Measurements from ENCODE around the gene MELK.

MELK gene

GRCh38 chr9:36665387-36665786, 92.7 kb downstream of the MELK start:
- H3F3A ChIP-seq (ENCODE audit: insufficient read depth, low read length) = no peaks in the 10 kb centered on the region
- H3K9me3 ChIP-seq (ENCODE audit: low read length) = no peaks in the 10 kb centered on the region
- H3K27me3 ChIP-seq (ENCODE audit: insufficient read depth, low read length) = no peaks in the 10 kb centered on the region
- H4K20me1 ChIP-seq (ENCODE audit: insufficient read depth, low read length) = no peaks in the 10 kb centered on the region
- no peak for TF ChIP-seq CTCF (IDR thresholded peaks at IDR 0.05; ENCODE audit: low read length)
- no peak for TF ChIP-seq EZH2 (IDR thresholded peaks at IDR 0.05; ENCODE audit: borderline replicate concordance, low read length)
- no peak overlapping the region for H3K4me2 ChIP-seq (ENCODE audit: low read length)
- no peak overlapping the region for H3K27ac ChIP-seq (ENCODE audit: low read depth, low read length, poor library complexity, severe bottlenecking)
- H3K4me1 ChIP-seq (ENCODE audit: insufficient read depth, low read length, severe bottlenecking) = no peaks in the 10 kb centered on the region
- H3K79me2 ChIP-seq (ENCODE audit: insufficient read depth, low read length) = no peaks in the 10 kb centered on the region
- no peak overlapping the region for H3K4me3 ChIP-seq (ENCODE audit: low read depth, low read length, poor library complexity, severe bottlenecking)
- no peaks in the 10 kb centered on the region for H3K9me2 ChIP-seq (ENCODE audit: low read depth, low read length)
- peaks cover 73% of the 10 kb centered on the region for H3K36me3 ChIP-seq (ENCODE audit: insufficient read depth, low read length)
- no peak overlapping the region for H2AFZ ChIP-seq (ENCODE audit: low read length)
- no peak overlapping the region for H3K9ac ChIP-seq (ENCODE audit: low read length)

GRCh38 chr9:36665921-36666431, 93.3 kb downstream of the MELK start:
- H3K4me2 ChIP-seq (ENCODE audit: low read length) = no peak overlapping the region

GRCh38 chr9:36671561-36671960, 98.9 kb downstream of the MELK start:
- no peaks in the 10 kb centered on the region for H3K79me2 ChIP-seq (ENCODE audit: insufficient read depth, low read length)
- H3K27me3 ChIP-seq (ENCODE audit: insufficient read depth, low read length) = no peaks in the 10 kb centered on the region
- no peaks in the 10 kb centered on the region for H3F3A ChIP-seq (ENCODE audit: insufficient read depth, low read length)
- no peaks in the 10 kb centered on the region for H3K4me1 ChIP-seq (ENCODE audit: insufficient read depth, low read length, severe bottlenecking)
- no peak overlapping the region for H3K9ac ChIP-seq (ENCODE audit: low read length)
- no peak overlapping the region for H3K27ac ChIP-seq (ENCODE audit: low read depth, low read length, poor library complexity, severe bottlenecking)
- H3K9me3 ChIP-seq (ENCODE audit: low read length) = no peaks in the 10 kb centered on the region
- no peaks in the 10 kb centered on the region for H3K9me2 ChIP-seq (ENCODE audit: low read depth, low read length)
- TF ChIP-seq EZH2 (IDR thresholded peaks at IDR 0.05; ENCODE audit: borderline replicate concordance, low read length) = no peak
- no peak for TF ChIP-seq CTCF (IDR thresholded peaks at IDR 0.05; ENCODE audit: low read length)
- no peak overlapping the region for H3K4me3 ChIP-seq (ENCODE audit: low read depth, low read length, poor library complexity, severe bottlenecking)
- H3K4me2 ChIP-seq (ENCODE audit: low read length) = no peak overlapping the region
- H2AFZ ChIP-seq (ENCODE audit: low read length) = no peak overlapping the region
- no peaks in the 10 kb centered on the region for H4K20me1 ChIP-seq (ENCODE audit: insufficient read depth, low read length)
- peaks cover 93% of the 10 kb centered on the region for H3K36me3 ChIP-seq (ENCODE audit: insufficient read depth, low read length)

More at GRCh38 chr9:36665921-36666431, 93.3 kb downstream of the MELK start:
- no peak overlapping the region for H2AFZ ChIP-seq (ENCODE audit: low read length)
- no peak overlapping the region for H3K4me3 ChIP-seq (ENCODE audit: low read depth, low read length, poor library complexity, severe bottlenecking)
- H3K9ac ChIP-seq (ENCODE audit: low read length) = no peak overlapping the region
- H3F3A ChIP-seq (ENCODE audit: insufficient read depth, low read length) = no peaks in the 10 kb centered on the region
- no peak overlapping the region for H3K27ac ChIP-seq (ENCODE audit: low read depth, low read length, poor library complexity, severe bottlenecking)
- no peaks in the 10 kb centered on the region for H3K27me3 ChIP-seq (ENCODE audit: insufficient read depth, low read length)
- TF ChIP-seq CTCF (IDR thresholded peaks at IDR 0.05; ENCODE audit: low read length) = no peak
- TF ChIP-seq EZH2 (IDR thresholded peaks at IDR 0.05; ENCODE audit: borderline replicate concordance, low read length) = no peak
- no peaks in the 10 kb centered on the region for H3K79me2 ChIP-seq (ENCODE audit: insufficient read depth, low read length)
- no peaks in the 10 kb centered on the region for H3K9me3 ChIP-seq (ENCODE audit: low read length)
- H3K36me3 ChIP-seq (ENCODE audit: insufficient read depth, low read length) = peaks cover 71% of the 10 kb centered on the region
- H3K9me2 ChIP-seq (ENCODE audit: low read depth, low read length) = no peaks in the 10 kb centered on the region
- no peaks in the 10 kb centered on the region for H3K4me1 ChIP-seq (ENCODE audit: insufficient read depth, low read length, severe bottlenecking)
- no peaks in the 10 kb centered on the region for H4K20me1 ChIP-seq (ENCODE audit: insufficient read depth, low read length)

Data from OCI-LY1 (cell line).